A673 (cell line): ENCODE results near the gene SLX4IP.

Experiments used
- CTCF ChIP-seq: fragments of 300-800, 200-600 bp; sonication (generic); conservative IDR thresholded peaks from 2 replicates; pipeline ENCODE4 v1.5.1; 2017; ENCODE audit warnings: low read depth, mild to moderate bottlenecking, antibody characterized with exemption, low read length, moderate library complexity, mixed read lengths
- EZH2 ChIP-seq: fragments of 200-600 bp; sonication (generic); IDR thresholded peaks from 2 replicates; pipeline ENCODE4 v1.6.1; 2017; ENCODE audit warnings: borderline replicate concordance, low read depth, mild to moderate bottlenecking, mixed read lengths, antibody characterized with exemption, low read length; ENCODE audit not compliant: poor library complexity, severe bottlenecking

GRCh38 chr20:10594296-10594868 lies 159.3 kb downstream of the SLX4IP start:
- TF ChIP-seq CTCF (no peak), EZH2 (no peak)
